GM23338 (cell line): ENCODE data around the gene CALML5.
"Not testable (repeated sequence)": the region's sequence is repeated elsewhere in the genome, so short reads cannot be mapped to it uniquely, and the experiment has no call there.

Source experiments
- CREB1 ChIP-seq: fragments of 250-450 bp; sonication (Bioruptor Pico); IDR thresholded peaks from 2 replicates; pipeline ENCODE4 v1.5.0; 2020; ENCODE audit warnings: low read depth, mild to moderate bottlenecking, moderate library complexity
- CTCF ChIP-seq, 2 experiments: fragments of 200-600 bp in 1 of 2; sonication (generic) in 1 of 2; conservative IDR thresholded peaks; 2 replicates each; pipeline versions ENCODE4 v1.5.1 to v1.6.1; 2016 to 2017; ENCODE audit warnings: antibody characterized with exemption in 2 of 2, low read depth in 2 of 2, mild to moderate bottlenecking in 2 of 2, moderate library complexity in 1 of 2
- ETS1 ChIP-seq: IDR thresholded peaks from 2 replicates; pipeline ENCODE4 v1.6.1; 2016; ENCODE audit warnings: antibody characterized with exemption
- EZH2 ChIP-seq: fragments of 200-600 bp; sonication (generic); IDR thresholded peaks from one replicate; pipeline ENCODE4 v1.8.0; 2017; ENCODE audit warnings: antibody characterized with exemption, mild to moderate bottlenecking, low read depth; ENCODE audit not compliant: unreplicated experiment
- EZH2phosphoT487 ChIP-seq: fragments of 200-600 bp; sonication (generic); IDR thresholded peaks from one replicate; pipeline ENCODE4 v1.8.1; 2018; ENCODE audit warnings: antibody characterized with exemption; ENCODE audit not compliant: unreplicated experiment
- JUNB ChIP-seq: IDR thresholded peaks from one replicate; pipeline ENCODE4 v1.6.1; 2016; ENCODE audit warnings: antibody characterized with exemption; ENCODE audit not compliant: unreplicated experiment
- NANOG ChIP-seq: IDR thresholded peaks from 2 replicates; pipeline ENCODE4 v1.6.1; 2016; ENCODE audit warnings: antibody characterized with exemption, borderline replicate concordance
- POLR2AphosphoS5 ChIP-seq: IDR thresholded peaks from 2 replicates; pipeline ENCODE4 v1.6.1; 2016; ENCODE audit warnings: antibody characterized with exemption, low read depth
- REST ChIP-seq: IDR thresholded peaks from one replicate; pipeline ENCODE4 v1.6.1; 2018; ENCODE audit warnings: antibody characterized with exemption; ENCODE audit not compliant: unreplicated experiment
- ZNF114 ChIP-seq: fragments of 250-450 bp; sonication (Bioruptor Pico); IDR thresholded peaks from 2 replicates; pipeline ENCODE4 v1.5.0; 2020; ENCODE audit warnings: mild to moderate bottlenecking, moderate library complexity
- ZNF331 ChIP-seq: fragments of 250-450 bp; sonication (Bioruptor Pico); IDR thresholded peaks from 2 replicates; pipeline ENCODE4 v1.5.0; 2020; ENCODE audit warnings: low read depth, mild to moderate bottlenecking, moderate library complexity

- not testable (repeated sequence) for TF ChIP-seq POLR2AphosphoS5; CTCF (conservative IDR thresholded peaks at IDR 0.05; ENCODE audit: low read depth in 2 of 2); EZH2; ZNF331 (CRISPR knock-in tag); ETS1; CREB1 (CRISPR knock-in tag); REST; JUNB; EZH2phosphoT487; NANOG; ZNF114 (CRISPR knock-in tag)
Observed at GRCh38 chr10:5474642-5475041, 24.7 kb downstream of the CALML5 start.
